Endothelial cell (in vitro differentiated cells): ENCODE data around the gene CNIH1. TPM values are rescaled to one million over a fixed set of nuclear protein-coding genes. Genes with fewer than 3 reads are reported as not detected.

Experiments
- DNase-seq: peaks from one replicate; pipeline ENCODE4 v3.0.0; 2021; ENCODE audit warnings: low spot score
- H3K27ac Mint-ChIP-seq: one replicate; pipeline ENCODE4 v1.8.0; 2021; ENCODE audit warnings: mixed read lengths, inconsistent platforms; ENCODE audit not compliant: unreplicated experiment
- H3K27me3 Mint-ChIP-seq: one replicate; pipeline ENCODE4 v1.8.0; 2021; ENCODE audit warnings: mild to moderate bottlenecking, moderate library complexity, mixed read lengths, inconsistent platforms; ENCODE audit not compliant: unreplicated experiment
- H3K36me3 Mint-ChIP-seq: one replicate; pipeline ENCODE4 v1.8.0; 2021; ENCODE audit warnings: mild to moderate bottlenecking, low read depth, mixed read lengths, inconsistent platforms; ENCODE audit not compliant: unreplicated experiment
- H3K4me1 Mint-ChIP-seq: one replicate; pipeline ENCODE4 v1.8.0; 2021; ENCODE audit warnings: mild to moderate bottlenecking, mixed read lengths, inconsistent platforms; ENCODE audit not compliant: unreplicated experiment
- H3K4me3 Mint-ChIP-seq: one replicate; pipeline ENCODE4 v1.8.0; 2021; ENCODE audit warnings: mild to moderate bottlenecking, mixed read lengths, inconsistent platforms; ENCODE audit not compliant: unreplicated experiment
- H3K9me3 Mint-ChIP-seq: one replicate; pipeline ENCODE4 v1.8.0; 2021; ENCODE audit warnings: mixed read lengths, inconsistent platforms; ENCODE audit not compliant: unreplicated experiment
- total RNA-seq: library from RNA; stranded (reverse); fragmentation: NEBNext Ultra II Directional; extraction: Animal tissue kit (Norgen Biotek cat#: 25700); gene quantifications from one replicate; pipeline ENCODE4 v1.2.1, GENCODE V29; 2021; ENCODE audit not compliant: unreplicated experiment
- TF ChIP-seq, protein P1 (sequence below): fragments of 200-600 bp; sonication (generic); IDR thresholded peaks from one replicate; pipeline ENCODE4 v1.5.0; 2021; ENCODE audit warnings: antibody characterized with exemption; ENCODE audit not compliant: unreplicated experiment

The CNIH1 gene
- total RNA-seq, 1 donor from 2014 or later: 87.8 TPM

- peaks cover 15% of the 10 kb centered on the region for H3K36me3 Mint-ChIP-seq
Observed at GRCh38 chr14:54428527-54428926, 12.6 kb downstream of the CNIH1 start.

DNA sequence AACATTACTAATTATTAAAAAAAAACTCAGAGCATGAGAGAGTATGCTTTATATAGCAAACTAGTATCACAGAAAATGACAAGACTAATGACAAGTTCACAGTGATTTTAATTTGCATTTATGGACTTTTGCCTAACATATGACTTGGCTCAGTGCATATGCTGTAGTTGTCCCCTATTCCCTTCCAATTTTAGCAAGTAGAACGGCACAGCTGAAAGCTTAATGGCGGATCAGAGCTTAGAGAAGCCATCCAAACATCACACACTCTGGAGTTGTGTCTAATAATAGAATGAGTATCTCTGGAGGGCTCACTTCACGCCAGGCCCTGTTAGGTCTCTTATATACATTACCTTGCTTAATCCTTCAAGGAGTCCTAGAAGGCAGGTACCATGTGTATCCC lies 13.3 kb downstream of the CNIH1 start:
- no peak for DNase-seq
- H3K27me3 Mint-ChIP-seq: no peaks in the 10 kb centered on the region
- H3K4me3 Mint-ChIP-seq: no peak overlapping the region
- H3K27ac Mint-ChIP-seq: no peak overlapping the region
- H3K4me1 Mint-ChIP-seq: no peaks in the 10 kb centered on the region
- TF ChIP-seq, protein P1, sequence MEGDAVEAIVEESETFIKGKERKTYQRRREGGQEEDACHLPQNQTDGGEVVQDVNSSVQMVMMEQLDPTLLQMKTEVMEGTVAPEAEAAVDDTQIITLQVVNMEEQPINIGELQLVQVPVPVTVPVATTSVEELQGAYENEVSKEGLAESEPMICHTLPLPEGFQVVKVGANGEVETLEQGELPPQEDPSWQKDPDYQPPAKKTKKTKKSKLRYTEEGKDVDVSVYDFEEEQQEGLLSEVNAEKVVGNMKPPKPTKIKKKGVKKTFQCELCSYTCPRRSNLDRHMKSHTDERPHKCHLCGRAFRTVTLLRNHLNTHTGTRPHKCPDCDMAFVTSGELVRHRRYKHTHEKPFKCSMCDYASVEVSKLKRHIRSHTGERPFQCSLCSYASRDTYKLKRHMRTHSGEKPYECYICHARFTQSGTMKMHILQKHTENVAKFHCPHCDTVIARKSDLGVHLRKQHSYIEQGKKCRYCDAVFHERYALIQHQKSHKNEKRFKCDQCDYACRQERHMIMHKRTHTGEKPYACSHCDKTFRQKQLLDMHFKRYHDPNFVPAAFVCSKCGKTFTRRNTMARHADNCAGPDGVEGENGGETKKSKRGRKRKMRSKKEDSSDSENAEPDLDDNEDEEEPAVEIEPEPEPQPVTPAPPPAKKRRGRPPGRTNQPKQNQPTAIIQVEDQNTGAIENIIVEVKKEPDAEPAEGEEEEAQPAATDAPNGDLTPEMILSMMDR: no peak
- H3K9me3 Mint-ChIP-seq: no peaks in the 10 kb centered on the region
- H3K36me3 Mint-ChIP-seq: peaks cover 15% of the 10 kb centered on the region

More at GRCh38 chr14:54428527-54428926, 12.6 kb downstream of the CNIH1 start:
- no peak for DNase-seq
- H3K27ac Mint-ChIP-seq: no peak overlapping the region
- H3K4me1 Mint-ChIP-seq: no peaks in the 10 kb centered on the region
- TF ChIP-seq, protein P1: no peak
- no peak overlapping the region for H3K4me3 Mint-ChIP-seq
- H3K9me3 Mint-ChIP-seq: no peaks in the 10 kb centered on the region
- H3K27me3 Mint-ChIP-seq: no peaks in the 10 kb centered on the region

DNA sequence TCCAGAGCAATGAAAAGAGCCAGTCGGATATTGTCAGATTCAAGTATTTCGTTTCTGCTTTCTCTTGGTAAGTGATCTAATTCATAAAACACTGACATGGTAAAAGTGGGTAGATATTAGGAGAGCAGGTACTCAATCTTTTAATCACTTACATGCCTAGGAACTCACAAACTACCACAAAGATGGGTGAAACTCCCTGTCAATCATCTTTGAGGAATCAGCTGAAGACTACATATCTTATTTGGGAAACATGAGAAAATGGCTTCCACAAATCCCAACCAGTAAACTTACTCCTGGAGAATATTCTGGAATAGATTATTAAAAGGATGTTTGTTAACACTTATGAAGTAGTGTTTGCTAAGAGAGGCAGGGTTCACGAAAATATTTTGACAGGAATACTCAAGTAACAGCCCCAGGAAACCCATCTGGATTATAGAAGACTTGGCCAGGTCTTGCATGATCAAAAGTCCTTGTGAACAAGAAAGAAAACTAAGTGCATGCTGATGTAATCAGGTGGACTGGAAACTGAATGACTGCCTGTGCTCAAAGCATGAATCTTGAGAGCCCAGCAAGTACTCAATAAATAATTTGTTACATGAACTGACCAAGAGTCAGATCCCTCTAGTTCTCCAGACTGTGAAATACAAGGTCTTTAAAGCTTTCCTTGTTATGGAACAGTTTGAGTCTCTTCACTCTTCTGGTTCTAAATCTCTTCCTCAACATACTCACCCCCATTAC lies 15.5 kb downstream of the CNIH1 start:
- TF ChIP-seq, protein P1: no peak
- peak overlapping the region; percentile 10 for H3K27ac Mint-ChIP-seq
- no peak for DNase-seq
- peaks cover under 1% of the 10 kb centered on the region for H3K4me1 Mint-ChIP-seq
- H3K36me3 Mint-ChIP-seq: peaks cover 14% of the 10 kb centered on the region
- H3K4me3 Mint-ChIP-seq: no peak overlapping the region
- H3K27me3 Mint-ChIP-seq: no peaks in the 10 kb centered on the region
- H3K9me3 Mint-ChIP-seq: no peaks in the 10 kb centered on the region

- Mint-ChIP-seq H3K9me3 (no peaks in the 10 kb centered on the region), H3K4me3 (no peak overlapping the region), H3K4me1 (peaks cover 4% of the 10 kb centered on the region), H3K36me3 (peaks cover 8% of the 10 kb centered on the region), H3K27ac (no peak overlapping the region), H3K27me3 (no peaks in the 10 kb centered on the region)
- TF ChIP-seq, protein P1: no peak
- no peak for DNase-seq
Observed at GRCh38 chr14:54425068-54425467, 16.1 kb downstream of the CNIH1 start.

- H3K4me3 Mint-ChIP-seq: no peak overlapping the region
- H3K27me3 Mint-ChIP-seq: no peaks in the 10 kb centered on the region
- peaks cover 5% of the 10 kb centered on the region for H3K36me3 Mint-ChIP-seq
- DNase-seq: no peak
- H3K27ac Mint-ChIP-seq: no peak overlapping the region
- peaks cover 4% of the 10 kb centered on the region for H3K4me1 Mint-ChIP-seq
- no peaks in the 10 kb centered on the region for H3K9me3 Mint-ChIP-seq
- TF ChIP-seq, protein P1: no peak
Observed at GRCh38 chr14:54424479-54424901, 16.7 kb downstream of the CNIH1 start.
